RWPE2 (cell line): ENCODE measurements around the gene DEXI.
"Not testable (repeated sequence)": the region's sequence is repeated elsewhere in the genome, so short reads cannot be mapped to it uniquely, and the experiment has no call there.

Source experiments
- ATAC-seq: fragments of 200-7000 bp; cut with Tn5 transposase; 3 replicates; pipeline ENCODE4 v1.9.1; 2021; ENCODE audit warnings: low read depth
- DNase-seq: peaks from one replicate; pipeline ENCODE4 v3.0.0-alpha.2; 2020; ENCODE audit warnings: low spot score
- H3K27ac ChIP-seq: fragments of 450-650 bp; 2 replicates; pipeline ENCODE4 v1.5.1; 2017; ENCODE audit warnings: mild to moderate bottlenecking; ENCODE audit not compliant: poor library complexity, severe bottlenecking
- H3K27me3 ChIP-seq: fragments of 250-450 bp; sonication (Bioruptor Pico); 2 replicates; pipeline ENCODE4 v1.5.1; 2021; ENCODE audit warnings: mild to moderate bottlenecking, moderate library complexity; ENCODE audit not compliant: insufficient read depth, poor library complexity, severe bottlenecking
- H3K36me3 ChIP-seq: fragments of 250-450 bp; sonication (Bioruptor Pico); 2 replicates; pipeline ENCODE4 v1.5.1; 2020; ENCODE audit warnings: low read depth, mild to moderate bottlenecking, moderate library complexity
- H3K4me1 ChIP-seq: fragments of 250-450 bp; sonication (Bioruptor Pico); 2 replicates; pipeline ENCODE4 v1.5.1; 2021; ENCODE audit warnings: mild to moderate bottlenecking, moderate library complexity; ENCODE audit not compliant: insufficient read depth, poor library complexity, severe bottlenecking
- H3K4me3 ChIP-seq: fragments of 250-450 bp; sonication (Bioruptor Pico); 2 replicates; pipeline ENCODE4 v1.5.1; 2021; ENCODE audit warnings: mild to moderate bottlenecking, moderate library complexity; ENCODE audit not compliant: severe bottlenecking
- H3K9me3 ChIP-seq: fragments of 250-450 bp; sonication (Bioruptor Pico); 2 replicates; pipeline ENCODE4 v1.5.1; 2021; ENCODE audit warnings: mild to moderate bottlenecking, moderate library complexity; ENCODE audit not compliant: severe bottlenecking
- CTCF ChIP-seq: fragments of 450-650 bp; IDR thresholded peaks from one replicate; pipeline ENCODE4 v1.5.1; 2017; ENCODE audit warnings: mild to moderate bottlenecking, moderate library complexity; ENCODE audit not compliant: poor library complexity, severe bottlenecking

The DEXI gene

GRCh38 chr16:10926867-10927266 is 15.4 kb downstream of the DEXI start:
- Histone ChIP-seq H3K27me3 (no peaks in the 10 kb centered on the region), H3K27ac (no peak overlapping the region), H3K36me3 (peaks cover 5% of the 10 kb centered on the region; the same call in 1 of the 2 replicates), H3K9me3 (no peaks in the 10 kb centered on the region), H3K4me1 (no peaks in the 10 kb centered on the region), H3K4me3 (no peak overlapping the region)
- TF ChIP-seq CTCF = no peak
- no peak for DNase-seq
- no peak for ATAC-seq

- H3K9me3 ChIP-seq = no peaks in the 10 kb centered on the region
- H3K27ac ChIP-seq = no peak overlapping the region
- no peak overlapping the region for H3K4me3 ChIP-seq
- DNase-seq = no peak
- H3K27me3 ChIP-seq = no peaks in the 10 kb centered on the region
- H3K4me1 ChIP-seq = no peaks in the 10 kb centered on the region
- H3K36me3 ChIP-seq = peaks cover 5% of the 10 kb centered on the region; the same call in 1 of the 2 replicates
- ATAC-seq = peak; percentile 11; the same call in 1 of the 3 replicates
- no peak for TF ChIP-seq CTCF
These were observed 16.2 kb downstream of the DEXI start for GRCh38 chr16:10926094-10926493.

GRCh38 chr16:10925285-10925684 is 17.0 kb downstream of the DEXI start:
- not testable (repeated sequence) for H3K27ac ChIP-seq, ATAC-seq, DNase-seq, H3K4me1 ChIP-seq, H3K36me3 ChIP-seq, H3K4me3 ChIP-seq, H3K9me3 ChIP-seq, H3K27me3 ChIP-seq

- H3K27ac ChIP-seq = no peak overlapping the region
- no peak for ATAC-seq
These were observed 18.5 kb downstream of the DEXI start for GRCh38 chr16:10923650-10924214.

GRCh38 chr16:10923146-10923649 is 19.1 kb downstream of the DEXI start:
- Histone ChIP-seq H3K27ac (no peak overlapping the region), H3K9me3 (no peaks in the 10 kb centered on the region), H3K27me3 (no peaks in the 10 kb centered on the region), H3K4me3 (no peak overlapping the region), H3K36me3 (peaks cover 5% of the 10 kb centered on the region; the same call in 1 of the 2 replicates), H3K4me1 (no peaks in the 10 kb centered on the region)
- no peak for TF ChIP-seq CTCF
- ATAC-seq = no peak
- DNase-seq = no peak

More at GRCh38 chr16:10923650-10924214, 18.5 kb downstream of the DEXI start:
- no peak for DNase-seq
- Histone ChIP-seq H3K36me3 (peaks cover 5% of the 10 kb centered on the region; the same call in 1 of the 2 replicates), H3K27me3 (no peaks in the 10 kb centered on the region), H3K4me3 (no peak overlapping the region), H3K4me1 (no peaks in the 10 kb centered on the region), H3K9me3 (no peaks in the 10 kb centered on the region)
- TF ChIP-seq CTCF = no peak
